ENCODE data around the gene TIPARP. TPM values are rescaled to one million over a fixed set of nuclear protein-coding genes. Genes with fewer than 3 reads are reported as not detected.

The TIPARP gene
- total RNA-seq, 1 experiment from 2014 or later, result 22.1 TPM

- no TSS peak for BruUV-seq (replicated peaks)
- in situ Hi-C loops (cut with HindIII; ENCODE audit: low pct_unique_long_range_greater_than_20kb, low sequenced_read_pairs), result no loop called here
- Histone ChIP-seq H3K27me3 (ENCODE audit: control insufficient read depth, insufficient read depth, low read length) (no peaks in the 10 kb centered on the region), H3K27ac (ENCODE audit: low read length) (no peak overlapping the region), H3K9me3 (ENCODE audit: control insufficient read depth, insufficient read depth, low read depth, low read length) (no peaks in the 10 kb centered on the region), H3K36me3 (ENCODE audit: control insufficient read depth, insufficient read depth, low read length) (no peaks in the 10 kb centered on the region), H3K4me3 (ENCODE audit: low read depth in 2 of 2, low read length in 2 of 2) (no peak overlapping the region), H3K4me1 (ENCODE audit: control insufficient read depth, insufficient read depth, low read length) (no peaks in the 10 kb centered on the region)
- DNase-seq (ENCODE audit: low read depth, low spot score) (no peak), ATAC-seq (no peak)
- TF ChIP-seq CTCF (IDR thresholded peaks at IDR 0.05) (no peak), POLR2AphosphoS5 (IDR thresholded peaks at IDR 0.05; ENCODE audit: low read depth, low read length) (no peak), SIN3A (IDR thresholded peaks at IDR 0.05; ENCODE audit: borderline replicate concordance, insufficient read depth, low read depth, low read length) (no peak), REST (IDR thresholded peaks at IDR 0.05; ENCODE audit: insufficient read depth in 1 of 2, low read depth in 2 of 2, low read length in 1 of 2) (no peak), TCF7L2 (IDR thresholded peaks at IDR 0.05; ENCODE audit: low read depth, low read length) (no peak)
- POLR2A ChIA-PET, result no interaction called here
- intact Hi-C loops (cut with micrococcal nuclease; ENCODE audit: unreplicated experiment), result no loop called here
- CTCF ChIA-PET, result no interaction called here
Observed at GRCh38 chr3:156664011-156664830, 10.2 kb upstream of the TIPARP start.

GRCh38 chr3:156664831-156665178, 9.6 kb upstream of the TIPARP start:
- no peak overlapping the region for H3K27ac ChIP-seq (ENCODE audit: low read length)
- no peaks in the 10 kb centered on the region for H3K36me3 ChIP-seq (ENCODE audit: control insufficient read depth, insufficient read depth, low read length)
- no peaks in the 10 kb centered on the region for H3K4me1 ChIP-seq (ENCODE audit: control insufficient read depth, insufficient read depth, low read length)
- POLR2A ChIA-PET, result no interaction called here
- in situ Hi-C loops (cut with HindIII; ENCODE audit: low pct_unique_long_range_greater_than_20kb, low sequenced_read_pairs) (no loop called here), intact Hi-C loops (cut with micrococcal nuclease; ENCODE audit: unreplicated experiment) (no loop called here)
- no peak for DNase-seq (ENCODE audit: low read depth, low spot score)
- BruUV-seq (replicated peaks), result no TSS peak
- no peaks in the 10 kb centered on the region for H3K27me3 ChIP-seq (ENCODE audit: control insufficient read depth, insufficient read depth, low read length)
- CTCF ChIA-PET, result no interaction called here
- ATAC-seq, result no peak
- no peak for TF ChIP-seq REST (IDR thresholded peaks at IDR 0.05; ENCODE audit: insufficient read depth in 1 of 2, low read depth in 2 of 2, low read length in 1 of 2)
- TF ChIP-seq POLR2AphosphoS5 (IDR thresholded peaks at IDR 0.05; ENCODE audit: low read depth, low read length), result no peak
- no peak for TF ChIP-seq TCF7L2 (IDR thresholded peaks at IDR 0.05; ENCODE audit: low read depth, low read length)
- no peak for TF ChIP-seq SIN3A (IDR thresholded peaks at IDR 0.05; ENCODE audit: borderline replicate concordance, insufficient read depth, low read depth, low read length)
- TF ChIP-seq CTCF (IDR thresholded peaks at IDR 0.05), result no peak
- no peaks in the 10 kb centered on the region for H3K9me3 ChIP-seq (ENCODE audit: control insufficient read depth, insufficient read depth, low read depth, low read length)
- H3K4me3 ChIP-seq (ENCODE audit: low read depth in 2 of 2, low read length in 2 of 2), result no peak overlapping the region
